T-cell (primary cell): ENCODE data around the gene TBC1D22A. TPM values are rescaled to one million over a fixed set of nuclear protein-coding genes. Genes with fewer than 3 reads are reported as not detected.

Experiments used
- ATAC-seq, 4 experiments: fragments of 200-7000 bp in 3 of 4; fragments of 150-1000 bp in 1 of 4; cut with Tn5 transposase; replicated peaks in 1 of 4; 1 replicate in 3 of 4; 2 replicates in 1 of 4; pipeline ENCODE4 v1.10.0; 2021; ENCODE audit warnings: moderate library complexity in 3 of 4, mild to moderate bottlenecking in 2 of 4, moderate number of reproducible peaks in 1 of 4
- CTCF ChIA-PET, 2 donors: fragments of 300-600 bp; sonication (Branson Sonifier 250); formaldehyde crosslinking; loops; one replicate each; lab custom pipeline; 2022; ENCODE audit warnings: antibody characterized with exemption in 2 of 2; lab: Charles Lee
- POLR2A ChIA-PET, 2 donors: fragments of 300-600 bp; sonication (Branson Sonifier 250); formaldehyde crosslinking; loops; one replicate each; lab custom pipeline; 2022; ENCODE audit warnings: antibody characterized with exemption in 2 of 2; lab: Charles Lee
- DNase-seq, 35 experiments: peaks; one replicate each; pipeline versions ENCODE4 v3.0.0 to v3.0.0-alpha.2; 2013 to 2023
- H3K27ac ChIP-seq: one replicate; pipeline ENCODE4 v1.5.1; 2013; ENCODE audit warnings: low read length
- H3K27me3 ChIP-seq, 2 experiments: replicated peaks in 1 of 2; 1 replicate in 1 of 2; 2 replicates in 1 of 2; pipeline versions ENCODE4 v1.6.1 to v1.7.0; 2013; ENCODE audit warnings: low read length in 1 of 2, mixed read lengths in 1 of 2; ENCODE audit not compliant: control insufficient read depth in 2 of 2, insufficient read depth in 2 of 2; ENCODE audit errors: extremely low read depth in 1 of 2
- H3K36me3 ChIP-seq, 2 donors: 1 replicate in 1 of 2; 2 replicates in 1 of 2; pipeline versions ENCODE4 v1.6.1 to v1.7.0; 2013; ENCODE audit warnings: low read length in 1 of 2; ENCODE audit not compliant: control insufficient read depth in 2 of 2, insufficient read depth in 1 of 2; ENCODE audit errors: extremely low read depth in 1 of 2
- H3K4me1 ChIP-seq, 2 experiments: 1 replicate in 1 of 2; 2 replicates in 1 of 2; pipeline versions ENCODE4 v1.6.1 to v1.7.0; 2013; ENCODE audit warnings: low read length in 2 of 2, mixed read lengths in 1 of 2; ENCODE audit not compliant: insufficient read depth in 2 of 2, control insufficient read depth in 1 of 2; ENCODE audit errors: extremely low read depth in 1 of 2
- H3K4me3 ChIP-seq, 2 donors: 1 replicate in 1 of 2; 2 replicates in 1 of 2; pipeline versions ENCODE4 v1.5.1 to v1.7.0; 2013; ENCODE audit warnings: mild to moderate bottlenecking in 2 of 2, low read length in 1 of 2, moderate library complexity in 1 of 2; ENCODE audit not compliant: control insufficient read depth in 1 of 2; ENCODE audit errors: extremely low read depth in 1 of 2
- H3K9me3 ChIP-seq: 2 replicates; pipeline ENCODE4 v1.7.0; 2013
- H3K27ac Mint-ChIP-seq, 2 donors: one replicate each; pipeline ENCODE4 v1.8.0; 2020 to 2021; ENCODE audit warnings: mild to moderate bottlenecking in 2 of 2, mixed read lengths in 2 of 2
- H3K27me3 Mint-ChIP-seq, 2 donors: one replicate each; pipeline ENCODE4 v1.8.0; 2021 to 2022; ENCODE audit warnings: mixed read lengths in 2 of 2
- H3K36me3 Mint-ChIP-seq: one replicate; pipeline ENCODE4 v1.8.0; 2021; ENCODE audit warnings: mixed read lengths
- H3K4me1 Mint-ChIP-seq, 3 donors: one replicate each; pipeline ENCODE4 v1.8.0; 2020 to 2022; ENCODE audit warnings: mixed read lengths in 3 of 3, mild to moderate bottlenecking in 1 of 3
- H3K4me3 Mint-ChIP-seq, 3 donors: one replicate each; pipeline ENCODE4 v1.8.0; 2020 to 2022; ENCODE audit warnings: mild to moderate bottlenecking in 3 of 3, mixed read lengths in 3 of 3, moderate library complexity in 3 of 3
- H3K9me3 Mint-ChIP-seq, 3 donors: one replicate each; pipeline ENCODE4 v1.8.0; 2020 to 2022; ENCODE audit warnings: mixed read lengths in 3 of 3
- WGBS: methylation state at CpG from one replicate; pipeline ENCODE4 v1.1.5; 2013; ENCODE audit warnings: missing lambda C conversion rate; ENCODE audit not compliant: insufficient coverage; 5-methylcytosine and 5-hydroxymethylcytosine counted together
- total RNA-seq, 35 experiments: library from RNA in 6 of 35; stranded (reverse) in 6 of 35; fragments of 120-200 nt in 1 of 35; gene quantifications; one replicate each; pipeline versions ENCODE4 v1.2.1 to v1.2.4 and lab custom pipeline; 2013 to 2026

The TBC1D22A gene
- total RNA-seq, 5 donors from 2014 or later (not counting 1 experiment from before 2014, with no cell fraction given) = 38.3 to 67.8 (median 57.7) TPM

- no peak for ATAC-seq
- H3K27ac ChIP-seq = no peak overlapping the region
- H3K36me3 Mint-ChIP-seq = peaks cover 7% of the 10 kb centered on the region
- H3K27me3 ChIP-seq = no peaks in the 10 kb centered on the region
- no peak overlapping the region for H3K4me3 Mint-ChIP-seq
- no peaks in the 10 kb centered on the region for H3K27me3 Mint-ChIP-seq
- ChIA-PET CTCF (no interaction called here), POLR2A (no interaction called here)
- H3K9me3 Mint-ChIP-seq = no peaks in the 10 kb centered on the region
- no peaks in the 10 kb centered on the region for H3K9me3 ChIP-seq
- WGBS = 92% methylated on average over 22 of the region's 22 CpGs
- H3K4me1 Mint-ChIP-seq = peaks cover 3 to 6% (median 4%) of the 10 kb centered on the region in 3 donors
- no peaks in the 10 kb centered on the region for H3K4me1 ChIP-seq
- H3K27ac Mint-ChIP-seq = no peak overlapping the region
- no peak for DNase-seq
- peaks cover 4 to 14% of the 10 kb centered on the region in 2 donors for H3K36me3 ChIP-seq
- no peak overlapping the region for H3K4me3 ChIP-seq
Measured at GRCh38 chr22:47032091-47032943, 269.9 kb downstream of the TBC1D22A start.

- Mint-ChIP-seq H3K4me1 (peaks cover 3 to 6% (median 4%) of the 10 kb centered on the region in 3 donors), H3K27ac (no peak overlapping the region), H3K27me3 (no peaks in the 10 kb centered on the region), H3K4me3 (no peak overlapping the region), H3K9me3 (no peaks in the 10 kb centered on the region), H3K36me3 (peaks cover 12% of the 10 kb centered on the region)
- ATAC-seq = no peak
- no peak overlapping the region for H3K4me3 ChIP-seq
- peaks cover 7 to 14% of the 10 kb centered on the region in 2 donors for H3K36me3 ChIP-seq
- 80% methylated on average over 5 of the region's 15 CpGs for WGBS
- CTCF ChIA-PET = no interaction called here
- no peaks in the 10 kb centered on the region for H3K9me3 ChIP-seq
- H3K27ac ChIP-seq = no peak overlapping the region
- POLR2A ChIA-PET = no interaction called here
- DNase-seq = no peak
- H3K4me1 ChIP-seq = no peaks in the 10 kb centered on the region
- H3K27me3 ChIP-seq = no peaks in the 10 kb centered on the region
Measured at GRCh38 chr22:47032956-47033647, 270.7 kb downstream of the TBC1D22A start.

GRCh38 chr22:47033648-47034000, 271.2 kb downstream of the TBC1D22A start:
- H3K27ac Mint-ChIP-seq = no peak overlapping the region
- no peaks in the 10 kb centered on the region for H3K27me3 Mint-ChIP-seq
- ChIA-PET CTCF (no interaction called here), POLR2A (no interaction called here)
- DNase-seq = no peak
- Histone ChIP-seq H3K4me1 (no peaks in the 10 kb centered on the region), H3K4me3 (no peak overlapping the region), H3K36me3 (peaks cover 11 to 14% of the 10 kb centered on the region in 2 donors), H3K9me3 (no peaks in the 10 kb centered on the region), H3K27me3 (no peaks in the 10 kb centered on the region), H3K27ac (no peak overlapping the region)
- no peaks in the 10 kb centered on the region for H3K9me3 Mint-ChIP-seq
- ATAC-seq = no peak
- H3K4me1 Mint-ChIP-seq = peaks cover under 1 to 6% (median 4%) of the 10 kb centered on the region in 3 donors
- H3K36me3 Mint-ChIP-seq = peaks cover 14% of the 10 kb centered on the region
- 95% methylated on average over 11 of the region's 11 CpGs for WGBS
- no peak overlapping the region for H3K4me3 Mint-ChIP-seq

GRCh38 chr22:47034076-47034808, 271.8 kb downstream of the TBC1D22A start:
- Mint-ChIP-seq H3K27ac (no peak overlapping the region), H3K9me3 (no peaks in the 10 kb centered on the region), H3K4me3 (no peak overlapping the region), H3K4me1 (peaks cover 3 to 8% (median 4%) of the 10 kb centered on the region in 3 donors), H3K36me3 (peaks cover 14% of the 10 kb centered on the region), H3K27me3 (no peaks in the 10 kb centered on the region)
- Histone ChIP-seq H3K27me3 (no peaks in the 10 kb centered on the region), H3K27ac (no peak overlapping the region), H3K4me1 (no peaks in the 10 kb centered on the region), H3K36me3 (peaks cover 11 to 14% of the 10 kb centered on the region in 2 donors), H3K4me3 (no peak overlapping the region), H3K9me3 (no peaks in the 10 kb centered on the region)
- ChIA-PET CTCF (no interaction called here), POLR2A (no interaction called here)
- WGBS = 90% methylated on average over 15 of the region's 21 CpGs
- DNase-seq (no peak), ATAC-seq (no peak)

- peaks cover 10 to 11% of the 10 kb centered on the region in 2 donors for H3K36me3 ChIP-seq
- no peak overlapping the region for H3K27ac Mint-ChIP-seq
- no peaks in the 10 kb centered on the region for H3K27me3 Mint-ChIP-seq
- H3K4me3 ChIP-seq = no peak overlapping the region
- ChIA-PET CTCF (no interaction called here), POLR2A (no interaction called here)
- no peak for DNase-seq
- H3K4me1 Mint-ChIP-seq = peaks cover 3 to 13% (median 4%) of the 10 kb centered on the region in 3 donors
- H3K27ac ChIP-seq = no peak overlapping the region
- 100% methylated on average over 5 of the region's 11 CpGs for WGBS
- H3K9me3 Mint-ChIP-seq = no peaks in the 10 kb centered on the region
- no peak overlapping the region for H3K4me3 Mint-ChIP-seq
- H3K36me3 Mint-ChIP-seq = peaks cover 14% of the 10 kb centered on the region
- H3K27me3 ChIP-seq = no peaks in the 10 kb centered on the region
- no peaks in the 10 kb centered on the region for H3K4me1 ChIP-seq
- H3K9me3 ChIP-seq = no peaks in the 10 kb centered on the region
- no peak for ATAC-seq
Measured at GRCh38 chr22:47034905-47035419, 272.5 kb downstream of the TBC1D22A start.

GRCh38 chr22:47035425-47035881, 273.0 kb downstream of the TBC1D22A start:
- Mint-ChIP-seq H3K4me3 (no peak overlapping the region), H3K27ac (no peak overlapping the region), H3K4me1 (peaks cover 3 to 18% (median 5%) of the 10 kb centered on the region in 3 donors), H3K36me3 (peaks cover 18% of the 10 kb centered on the region), H3K27me3 (no peaks in the 10 kb centered on the region), H3K9me3 (no peaks in the 10 kb centered on the region)
- WGBS = 95% methylated on average over 8 of the region's 11 CpGs
- POLR2A ChIA-PET = no interaction called here
- Histone ChIP-seq H3K4me3 (no peak overlapping the region), H3K4me1 (no peaks in the 10 kb centered on the region), H3K36me3 (peaks cover 10 to 16% of the 10 kb centered on the region in 2 donors), H3K27me3 (no peaks in the 10 kb centered on the region), H3K27ac (no peak overlapping the region), H3K9me3 (no peaks in the 10 kb centered on the region)
- CTCF ChIA-PET = no interaction called here
- ATAC-seq (no peak), DNase-seq (no peak)
